Medulla oblongata (tissue), 1 donor: ENCODE measurements around the gene AEN.

Experiments used
- DNase-seq: peaks from one replicate; pipeline ENCODE4 v3.0.0-alpha.2; 2015; ENCODE audit errors: extremely low spot score

Gene AEN

GRCh38 chr15:88620995-88621772 lies at the start of gene AEN:
TSS of gene AEN (plus strand) at chr15:88621340. CDS start at chr15:88626210, 4,870 bp downstream.
- peak; percentile 98 for DNase-seq

- no peak for DNase-seq
Observed at GRCh38 chr15:88571852-88572259, 49.3 kb upstream of the AEN start.

GRCh38 chr15:88574077-88574476 lies 47.1 kb upstream of the AEN start:
- DNase-seq = no peak

- DNase-seq = no peak
Observed at GRCh38 chr15:88574655-88575054, 46.5 kb upstream of the AEN start.

GRCh38 chr15:88579322-88579721 lies 41.8 kb upstream of the AEN start:
- DNase-seq = no peak

- DNase-seq = no peak
Observed at GRCh38 chr15:88580532-88580931, 40.6 kb upstream of the AEN start.

GRCh38 chr15:88586401-88587162 lies 34.6 kb upstream of the AEN start:
- DNase-seq = no peak

- DNase-seq = no peak
Observed at GRCh38 chr15:88590759-88591158, 30.4 kb upstream of the AEN start.

- DNase-seq = no peak
Observed at GRCh38 chr15:88591384-88591783, 29.8 kb upstream of the AEN start.

GRCh38 chr15:88603885-88604284 lies 17.3 kb upstream of the AEN start:
- DNase-seq = no peak

- peak; percentile 27 for DNase-seq
Observed at GRCh38 chr15:88604381-88605188, 16.6 kb upstream of the AEN start.

- peak; percentile 36 for DNase-seq
Observed at GRCh38 chr15:88605189-88606069, 15.7 kb upstream of the AEN start.

GRCh38 chr15:88606070-88606794 lies 14.9 kb upstream of the AEN start:
- no peak for DNase-seq

- no peak for DNase-seq
Observed at GRCh38 chr15:88607951-88608350, 13.2 kb upstream of the AEN start.

- DNase-seq = no peak
Observed at GRCh38 chr15:88608607-88609181, 12.4 kb upstream of the AEN start.

GRCh38 chr15:88609344-88610090 lies 11.6 kb upstream of the AEN start:
- peak; percentile 16 for DNase-seq

GRCh38 chr15:88610701-88611231 lies 10.4 kb upstream of the AEN start:
- DNase-seq = no peak

- DNase-seq = no peak
Observed at GRCh38 chr15:88612186-88612796, 8.8 kb upstream of the AEN start.
